Mononuclear cell (primary cell): ENCODE data around the gene KLHL35. TPM values are rescaled to one million over a fixed set of nuclear protein-coding genes. Genes with fewer than 3 reads are reported as not detected.

Experiments used
- H3K27me3 ChIP-seq: 2 replicates; pipeline ENCODE4 v1.6.0; 2011; ENCODE audit warnings: low read length, control low read depth; ENCODE audit not compliant: insufficient read depth
- H3K4me1 ChIP-seq: 2 replicates; pipeline ENCODE4 v1.5.1; 2011; ENCODE audit warnings: mild to moderate bottlenecking, low read length, control low read depth; ENCODE audit not compliant: insufficient read depth
- H3K4me3 ChIP-seq: 2 replicates; pipeline ENCODE4 v1.5.1; 2011; ENCODE audit warnings: mild to moderate bottlenecking, low read length, moderate library complexity
- H3K9me3 ChIP-seq: 2 replicates; pipeline ENCODE4 v1.5.1; 2011; ENCODE audit warnings: low read depth, mild to moderate bottlenecking, control low read depth, low read length
- total RNA-seq: library from RNA; depleted of rRNA; stranded (reverse); fragments of >200 nt; gene quantifications from one replicate; pipeline ENCODE4 v1.2.3, GENCODE V29; 2012

Gene KLHL35
- total RNA-seq, 1 donor: 0.52 TPM

GRCh38 chr11:75453916-75454655 is 21.1 kb upstream of the KLHL35 start:
- H3K4me1 ChIP-seq: no peaks in the 10 kb centered on the region
- H3K27me3 ChIP-seq: no peaks in the 10 kb centered on the region
- H3K9me3 ChIP-seq: no peaks in the 10 kb centered on the region
- H3K4me3 ChIP-seq: no peak overlapping the region

GRCh38 chr11:75450826-75451821 is 18.1 kb upstream of the KLHL35 start:
- no peak overlapping the region for H3K4me3 ChIP-seq
- H3K9me3 ChIP-seq: no peaks in the 10 kb centered on the region
- H3K4me1 ChIP-seq: no peaks in the 10 kb centered on the region
- H3K27me3 ChIP-seq: no peaks in the 10 kb centered on the region

- Histone ChIP-seq H3K4me3 (no peak overlapping the region), H3K4me1 (no peaks in the 10 kb centered on the region), H3K9me3 (no peaks in the 10 kb centered on the region), H3K27me3 (no peaks in the 10 kb centered on the region)
These were observed 17.2 kb upstream of the KLHL35 start for GRCh38 chr11:75450236-75450635.

GRCh38 chr11:75449776-75450175 is 16.8 kb upstream of the KLHL35 start:
- Histone ChIP-seq H3K9me3 (no peaks in the 10 kb centered on the region), H3K4me3 (no peak overlapping the region), H3K4me1 (no peaks in the 10 kb centered on the region), H3K27me3 (no peaks in the 10 kb centered on the region)

- H3K27me3 ChIP-seq: no peaks in the 10 kb centered on the region
- H3K4me1 ChIP-seq: no peaks in the 10 kb centered on the region
- no peaks in the 10 kb centered on the region for H3K9me3 ChIP-seq
- H3K4me3 ChIP-seq: no peak overlapping the region
These were observed 16.3 kb upstream of the KLHL35 start for GRCh38 chr11:75449271-75449670.

- Histone ChIP-seq H3K4me1 (no peaks in the 10 kb centered on the region), H3K4me3 (no peak overlapping the region), H3K9me3 (no peaks in the 10 kb centered on the region), H3K27me3 (no peaks in the 10 kb centered on the region)
These were observed 14.4 kb upstream of the KLHL35 start for GRCh38 chr11:75447415-75447814.

GRCh38 chr11:75445315-75445953 is 12.4 kb upstream of the KLHL35 start:
- Histone ChIP-seq H3K27me3 (no peaks in the 10 kb centered on the region), H3K4me1 (no peaks in the 10 kb centered on the region), H3K9me3 (no peaks in the 10 kb centered on the region), H3K4me3 (no peak overlapping the region)

GRCh38 chr11:75443043-75443442 is 10.0 kb upstream of the KLHL35 start:
- Histone ChIP-seq H3K4me1 (no peaks in the 10 kb centered on the region), H3K9me3 (no peaks in the 10 kb centered on the region), H3K4me3 (no peak overlapping the region), H3K27me3 (no peaks in the 10 kb centered on the region)

GRCh38 chr11:75442161-75442885 is 9.3 kb upstream of the KLHL35 start:
- Histone ChIP-seq H3K4me3 (no peak overlapping the region), H3K4me1 (no peaks in the 10 kb centered on the region), H3K27me3 (no peaks in the 10 kb centered on the region), H3K9me3 (no peaks in the 10 kb centered on the region)

GRCh38 chr11:75441804-75442132 is 8.8 kb upstream of the KLHL35 start:
- no peaks in the 10 kb centered on the region for H3K27me3 ChIP-seq
- H3K4me3 ChIP-seq: no peak overlapping the region
- no peaks in the 10 kb centered on the region for H3K4me1 ChIP-seq
- no peaks in the 10 kb centered on the region for H3K9me3 ChIP-seq

- H3K4me3 ChIP-seq: no peak overlapping the region
- H3K4me1 ChIP-seq: no peaks in the 10 kb centered on the region
- no peaks in the 10 kb centered on the region for H3K9me3 ChIP-seq
- H3K27me3 ChIP-seq: no peaks in the 10 kb centered on the region
These were observed 8.2 kb upstream of the KLHL35 start for GRCh38 chr11:75440960-75441803.

GRCh38 chr11:75439495-75440120 is 6.6 kb upstream of the KLHL35 start:
- Histone ChIP-seq H3K27me3 (no peaks in the 10 kb centered on the region), H3K4me1 (no peaks in the 10 kb centered on the region), H3K4me3 (no peak overlapping the region), H3K9me3 (no peaks in the 10 kb centered on the region)

GRCh38 chr11:75439026-75439425 is 6.0 kb upstream of the KLHL35 start:
- H3K4me3 ChIP-seq: no peak overlapping the region
- H3K4me1 ChIP-seq: no peaks in the 10 kb centered on the region
- no peaks in the 10 kb centered on the region for H3K27me3 ChIP-seq
- H3K9me3 ChIP-seq: no peaks in the 10 kb centered on the region
